AG09319 (cell line): ENCODE measurements around the gene C1orf50.

Source experiments
- DNase-seq: peaks from one replicate; pipeline ENCODE4 v3.0.0-alpha.2; 2010; ENCODE audit warnings: low read depth; ENCODE audit errors: extremely low read depth
- CTCF ChIP-seq: IDR thresholded peaks from 2 replicates; pipeline ENCODE4 v1.5.1; 2011; ENCODE audit warnings: low read depth, mild to moderate bottlenecking, inconsistent platforms, low read length, moderate library complexity

Gene C1orf50

GRCh38 chr1:42731585-42731984 lies 35.5 kb upstream of the C1orf50 start:
- TF ChIP-seq CTCF, result no peak
- no peak for DNase-seq

GRCh38 chr1:42732126-42732680 lies 34.8 kb upstream of the C1orf50 start:
- TF ChIP-seq CTCF, result no peak
- DNase-seq, result no peak

GRCh38 chr1:42733415-42734200 lies 33.4 kb upstream of the C1orf50 start:
- TF ChIP-seq CTCF, result no peak
- DNase-seq, result no peak

GRCh38 chr1:42734201-42735035 lies 32.6 kb upstream of the C1orf50 start:
- DNase-seq, result no peak
- no peak for TF ChIP-seq CTCF

GRCh38 chr1:42735056-42735455 lies 32.0 kb upstream of the C1orf50 start:
- no peak for DNase-seq
- TF ChIP-seq CTCF, result no peak

GRCh38 chr1:42735477-42736105 lies 31.5 kb upstream of the C1orf50 start:
- DNase-seq, result no peak
- no peak for TF ChIP-seq CTCF
